Raji (cell line): ENCODE measurements around the gene NOS2.

Experiments
- POLR2A ChIP-seq: IDR thresholded peaks from 2 replicates; pipeline ENCODE4 v1.6.1; 2011; ENCODE audit warnings: low read depth, low read length, control low read depth; ENCODE audit not compliant: insufficient read depth

Gene NOS2

GRCh38 chr17:27800522-27800921 is at the start of gene NOS2:
Gene NOS2, minus strand, starts transcription at chr17:27800529. Its CDS starts 1,720 bp downstream, at chr17:27798809.
- TF ChIP-seq POLR2A = no peak

DNA sequence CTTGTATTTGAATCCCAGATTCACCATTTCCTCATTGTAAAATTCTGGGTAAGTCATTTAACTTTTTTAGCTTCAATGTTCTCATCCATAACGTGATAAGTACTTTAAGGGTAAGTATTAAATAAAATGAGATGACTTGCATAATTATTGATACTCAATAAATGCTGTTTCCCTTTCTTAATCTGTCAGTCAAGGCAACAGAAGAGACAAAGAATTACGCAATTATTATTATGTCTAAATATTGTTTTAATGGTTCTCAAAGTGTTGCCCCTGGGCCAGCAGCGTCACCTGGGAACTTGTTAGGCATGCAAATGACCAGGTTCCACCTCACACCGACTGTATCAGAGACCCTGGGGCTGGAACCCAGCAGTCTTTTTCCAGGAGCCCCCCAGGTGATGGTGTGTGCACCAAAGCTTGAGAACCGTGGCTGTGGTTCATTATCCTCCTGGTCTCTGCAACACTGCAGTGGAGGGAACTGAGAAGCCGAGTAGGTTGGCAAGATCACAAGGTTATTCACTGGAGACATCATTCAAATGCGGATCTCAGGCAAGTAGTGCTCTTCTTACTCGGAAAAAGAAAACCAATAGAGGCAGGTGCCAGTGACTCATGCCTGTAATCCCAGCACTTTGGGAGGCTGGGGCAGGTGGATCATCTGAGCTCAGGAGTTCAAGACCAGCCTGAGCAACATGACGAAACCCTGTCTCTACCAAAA is 49.3 kb upstream of the NOS2 start:
- no peak for TF ChIP-seq POLR2A

- no peak for TF ChIP-seq POLR2A
Observed at GRCh38 chr17:27848931-27849330, 48.6 kb upstream of the NOS2 start.

- no peak for TF ChIP-seq POLR2A
Observed at GRCh38 chr17:27846042-27846655, 45.8 kb upstream of the NOS2 start.

GRCh38 chr17:27845264-27846041 is 45.1 kb upstream of the NOS2 start:
- TF ChIP-seq POLR2A = no peak

DNA sequence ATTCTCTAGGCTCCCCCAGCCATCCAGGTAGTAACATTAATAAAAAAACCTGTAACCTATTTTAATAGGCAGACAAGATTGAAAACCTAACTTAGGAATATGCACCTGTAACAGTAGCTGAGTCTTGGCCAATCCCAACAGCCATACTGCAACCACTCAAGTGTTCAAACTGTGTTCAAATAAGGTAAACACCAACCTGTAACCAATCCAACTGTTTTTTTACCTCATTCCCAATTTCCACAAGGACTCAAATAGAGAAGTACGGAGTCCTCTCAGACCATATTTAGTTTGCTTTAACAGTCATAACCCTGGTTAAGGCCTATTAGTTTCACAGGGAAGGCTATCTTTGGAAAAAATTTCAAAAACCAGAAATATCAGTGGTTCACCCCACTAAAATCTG is 40.4 kb upstream of the NOS2 start:
- TF ChIP-seq POLR2A = no peak

DNA sequence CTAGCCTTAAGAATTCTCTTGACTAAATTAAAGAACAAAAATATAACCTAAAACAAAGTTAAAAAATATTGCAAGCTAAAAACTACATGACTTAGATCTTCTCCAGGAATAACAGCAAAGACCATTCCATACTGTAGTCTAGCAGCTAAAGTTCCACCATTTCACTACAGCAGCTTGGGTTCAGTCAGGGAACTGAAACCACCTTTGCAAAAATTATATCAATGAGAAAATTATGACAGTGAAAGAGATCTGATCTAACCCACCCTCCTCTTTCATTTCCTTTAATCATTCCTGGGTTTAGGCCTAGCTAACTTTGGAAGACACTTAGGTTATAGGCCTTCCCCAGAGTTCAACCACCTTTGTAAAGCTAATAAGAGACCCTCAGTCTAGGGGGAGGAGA is 36.3 kb upstream of the NOS2 start:
- TF ChIP-seq POLR2A = no peak

GRCh38 chr17:27834571-27834970 is 34.2 kb upstream of the NOS2 start:
- no peak for TF ChIP-seq POLR2A

DNA sequence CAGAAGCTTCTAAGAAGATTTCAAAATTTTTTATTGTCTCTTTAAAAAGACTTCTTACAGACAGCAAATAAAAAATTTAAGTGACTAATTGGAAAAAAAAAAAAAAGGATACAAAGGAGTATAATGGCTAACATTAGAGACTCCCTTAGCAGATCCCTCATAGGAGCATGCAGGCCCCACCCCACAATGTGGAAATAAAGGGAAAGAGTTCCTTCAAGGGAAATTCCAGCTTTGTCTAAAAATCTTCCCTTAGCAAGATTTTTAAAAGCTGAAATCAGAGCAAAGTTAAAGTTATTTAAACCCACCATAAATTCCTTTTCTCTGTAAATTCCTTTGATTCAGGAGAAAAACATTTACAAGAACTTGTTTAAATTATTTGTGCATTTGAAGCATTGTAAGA is 32.5 kb upstream of the NOS2 start:
- TF ChIP-seq POLR2A = no peak

GRCh38 chr17:27825459-27825858 is 25.1 kb upstream of the NOS2 start:
- TF ChIP-seq POLR2A = no peak

- TF ChIP-seq POLR2A = no peak
Observed at GRCh38 chr17:27824745-27825144, 24.4 kb upstream of the NOS2 start.

DNA sequence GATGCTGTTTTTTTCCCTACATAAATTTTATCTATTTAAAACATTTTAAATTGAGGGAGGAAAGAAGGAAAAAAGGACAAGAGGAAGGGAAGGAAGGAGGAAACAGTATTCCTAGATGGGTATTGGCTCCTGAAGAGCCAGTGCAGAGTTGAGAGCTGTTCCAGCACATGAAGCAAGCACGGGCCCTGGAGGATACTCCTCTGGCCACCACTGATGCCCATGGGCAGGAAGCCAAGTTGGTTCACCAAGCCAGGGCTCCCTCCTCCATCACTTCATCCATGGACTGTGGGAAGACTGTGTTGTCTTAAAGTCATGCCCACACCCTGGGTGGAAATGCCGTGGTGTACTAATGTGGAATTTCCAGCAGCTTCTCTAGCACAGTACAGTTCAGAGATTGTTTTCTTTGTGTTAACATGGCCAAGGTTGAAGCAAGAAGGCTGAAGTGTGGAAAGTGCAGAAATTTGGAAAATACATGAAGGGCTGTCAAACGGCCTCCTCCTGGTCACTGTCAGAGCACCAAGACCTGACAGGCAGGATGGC is 23.9 kb upstream of the NOS2 start:
- no peak for TF ChIP-seq POLR2A

DNA sequence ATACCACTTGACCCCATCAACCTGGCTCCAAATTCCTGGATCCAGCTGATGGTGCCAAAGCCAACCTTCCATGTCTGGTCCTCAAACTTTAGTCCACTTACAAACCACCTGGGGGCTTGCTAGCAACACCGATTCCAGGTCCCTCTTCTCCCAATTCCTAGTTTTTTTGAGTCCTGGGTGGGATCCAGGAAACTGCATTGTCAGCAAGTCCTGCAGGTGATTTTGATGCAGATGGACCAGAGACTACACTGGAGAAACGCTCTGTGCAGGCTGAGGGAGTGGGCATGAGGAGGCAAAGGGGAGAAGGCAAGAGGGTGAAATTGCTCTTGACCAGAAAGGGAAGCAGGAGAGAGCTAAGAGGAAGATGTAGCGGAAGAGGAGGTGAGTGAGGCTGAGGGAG is 21.0 kb upstream of the NOS2 start:
- TF ChIP-seq POLR2A = no peak

GRCh38 chr17:27819145-27819544 is 18.8 kb upstream of the NOS2 start:
- no peak for TF ChIP-seq POLR2A

DNA sequence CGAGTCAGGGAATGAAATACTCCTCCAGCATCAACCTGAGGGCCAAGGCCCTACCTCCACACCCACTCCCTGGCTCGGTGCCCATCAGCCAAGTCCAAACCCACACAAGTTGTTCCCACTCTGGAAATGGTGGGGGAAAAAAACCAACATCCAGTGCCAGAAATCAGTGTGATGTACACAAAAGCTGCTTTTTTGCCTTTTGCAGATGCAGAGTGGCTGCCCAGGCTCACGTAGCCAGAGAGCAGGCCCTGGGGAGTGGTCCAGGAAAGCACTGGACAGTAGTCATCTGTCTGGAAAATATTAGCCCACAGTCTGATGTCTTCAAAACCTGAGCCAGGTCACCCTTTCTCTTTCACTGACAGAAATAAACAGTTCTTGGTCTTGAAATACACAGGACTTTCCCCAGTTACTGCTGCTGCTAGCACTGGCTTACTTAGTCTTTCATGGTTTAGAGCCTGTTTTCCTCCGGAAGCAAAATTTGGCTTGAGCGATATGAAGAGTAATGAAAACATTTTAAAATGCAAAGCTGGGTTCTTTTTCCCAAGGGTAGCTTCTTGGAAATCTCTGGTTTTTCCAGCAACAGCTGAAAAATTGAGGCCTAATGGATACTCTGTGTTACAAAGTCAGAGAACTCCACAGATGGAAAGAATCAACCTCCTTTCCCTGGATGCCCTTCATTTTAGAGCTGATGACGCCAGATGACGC is 18.2 kb upstream of the NOS2 start:
- TF ChIP-seq POLR2A = no peak
